Aorta (tissue), 5 donors: ENCODE measurements around the gene ETNK1. TPM values are rescaled to one million over a fixed set of nuclear protein-coding genes. Genes with fewer than 3 reads are reported as not detected.
"Not testable (repeated sequence)": the region's sequence is repeated elsewhere in the genome, so short reads cannot be mapped to it uniquely, and the experiment has no call there.

Source experiments
- ATAC-seq: fragments of 200-7000 bp; cut with Tn5 transposase; one replicate; pipeline ENCODE4 v1.9.1; 2022; ENCODE audit warnings: moderate library complexity; ENCODE audit not compliant: low FRiP score
- DNase-seq, 2 donors: peaks; one replicate each; pipeline ENCODE4 v3.0.0-alpha.2; 2020
- H3K27ac ChIP-seq, 2 donors: one replicate each; pipeline ENCODE4 v1.5.1; 2013; ENCODE audit warnings: low read length in 2 of 2, mild to moderate bottlenecking in 2 of 2, moderate library complexity in 2 of 2, control low read depth in 1 of 2, inconsistent platforms in 1 of 2, low read depth in 1 of 2
- H3K27me3 ChIP-seq, 2 donors: one replicate each; pipeline ENCODE4 v1.6.1; 2013; ENCODE audit warnings: control low read depth in 1 of 2, low read length in 1 of 2, mild to moderate bottlenecking in 1 of 2, moderate library complexity in 1 of 2; ENCODE audit not compliant: insufficient read depth in 2 of 2, control insufficient read depth in 1 of 2
- H3K36me3 ChIP-seq, 2 donors: one replicate each; pipeline ENCODE4 v1.6.1; 2013; ENCODE audit warnings: control low read depth in 1 of 2, low read length in 1 of 2, mild to moderate bottlenecking in 1 of 2; ENCODE audit not compliant: insufficient read depth in 2 of 2, control insufficient read depth in 1 of 2
- H3K4me1 ChIP-seq, 2 donors: one replicate each; pipeline ENCODE4 v1.6.1; 2013; ENCODE audit warnings: low read length in 2 of 2, control low read depth in 1 of 2, mild to moderate bottlenecking in 1 of 2, moderate library complexity in 1 of 2; ENCODE audit not compliant: insufficient read depth in 2 of 2, control insufficient read depth in 1 of 2
- H3K4me3 ChIP-seq, 2 donors: one replicate each; pipeline ENCODE4 v1.5.1; 2013; ENCODE audit warnings: low read length in 2 of 2, control low read depth in 1 of 2, mild to moderate bottlenecking in 1 of 2
- H3K9me3 ChIP-seq: one replicate; pipeline ENCODE4 v1.6.1; 2013; ENCODE audit warnings: mild to moderate bottlenecking, low read length; ENCODE audit not compliant: control insufficient read depth
- WGBS, 2 donors: extraction: QIAGEN DNeasy Blood & Tissue Kit; methylation state at CpG; one replicate each; pipeline ENCODE4 v1.1.7; 2013; 5-methylcytosine and 5-hydroxymethylcytosine counted together
- intact Hi-C, 2 donors: fragments of 100-400 bp; cut with DNase I; formaldehyde crosslinking; loops; one replicate each; pipeline versions ENCODE4 v1.14.2 to v1.15.0; 2022
- polyA plus RNA-seq, 2 donors: library from polyadenylated mRNA; stranded (reverse); fragments of 200-250 nt; gene quantifications; one replicate each; pipeline ENCODE4 v1.2.3, GENCODE V29; 2013
- total RNA-seq, 2 donors: library from RNA; stranded (reverse); fragmentation: NEBNext Ultra II Directional; extraction: Animal tissue kit (Norgen Biotek cat#: 25700); gene quantifications; one replicate each; pipeline ENCODE4 v1.2.1, GENCODE V29; 2021
- donor health status: healthy with polysubstance abuse.
- donor health status: Bipolar disorder and iron deficiency.
- donor health status: DM: no; HTN: no; CAD: no.
- donor health status: DM: no; HTN: no; CAD: no.
- donor health status: DM: yes; HTN: yes; CAD: no.

Gene ETNK1
- total and polyA plus RNA-seq, 4 donors, result 4.3 to 77.6 (median 42.0) TPM

DNA sequence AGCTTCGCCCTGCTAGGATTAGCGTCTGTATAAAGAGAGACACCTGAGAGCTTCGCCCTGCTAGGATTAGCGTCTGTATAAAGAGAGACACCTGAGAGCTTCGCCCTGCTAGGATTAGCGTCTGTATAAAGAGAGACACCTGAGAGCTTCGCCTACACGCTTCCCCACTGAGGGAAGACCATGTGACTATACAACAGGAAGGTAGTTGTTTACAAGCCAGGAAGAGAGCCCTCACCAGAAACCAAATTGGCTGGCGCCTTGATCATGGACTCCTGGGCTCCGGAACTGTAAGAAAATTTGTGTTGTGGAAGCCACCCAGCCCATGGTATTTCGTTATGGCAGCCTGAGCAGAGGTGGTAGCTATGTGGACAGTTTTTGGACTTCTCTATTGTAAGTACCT lies 74.7 kb downstream of the ETNK1 start:
- H3K36me3 ChIP-seq, H3K27ac ChIP-seq, intact Hi-C loops, H3K9me3 ChIP-seq, H3K4me3 ChIP-seq, H3K4me1 ChIP-seq, ATAC-seq, H3K27me3 ChIP-seq, DNase-seq: not testable (repeated sequence)
- WGBS, 2 donors, result 91 to 95% methylated on average over 7 to 10 of the region's 11 CpGs

DNA sequence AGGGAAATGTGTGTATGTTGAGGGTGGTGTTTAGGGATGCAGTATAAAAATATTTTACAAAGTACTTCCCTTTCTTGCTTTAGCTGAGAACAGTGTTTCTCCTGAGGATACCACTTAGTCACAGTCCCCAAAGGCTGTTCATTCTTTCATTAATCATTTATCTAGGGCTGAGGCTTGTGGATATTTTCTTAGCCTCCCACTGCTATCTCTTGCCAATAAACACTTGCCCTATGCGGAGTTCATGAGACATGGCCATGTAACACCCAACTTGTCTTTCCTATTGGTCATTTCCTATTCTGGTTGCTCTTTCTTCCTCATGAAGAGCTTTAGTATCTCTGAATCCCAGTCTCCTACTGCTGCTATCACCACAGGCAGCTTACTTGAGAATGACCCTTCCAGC lies 75.1 kb downstream of the ETNK1 start:
- 6 to 14% methylated on average over 1 of the region's 1 CpG for WGBS, 2 donors
- Histone ChIP-seq H3K9me3 (no peaks in the 10 kb centered on the region), H3K27ac (no peak overlapping the region), H3K36me3 (no peaks in the 10 kb centered on the region), H3K27me3 (no peaks in the 10 kb centered on the region), H3K4me3 (no peak overlapping the region), H3K4me1 (peaks cover 0 to 3% of the 10 kb centered on the region in 2 donors)
- ATAC-seq (no peak), DNase-seq (no peak)
- intact Hi-C loops, result no loop called here

DNA sequence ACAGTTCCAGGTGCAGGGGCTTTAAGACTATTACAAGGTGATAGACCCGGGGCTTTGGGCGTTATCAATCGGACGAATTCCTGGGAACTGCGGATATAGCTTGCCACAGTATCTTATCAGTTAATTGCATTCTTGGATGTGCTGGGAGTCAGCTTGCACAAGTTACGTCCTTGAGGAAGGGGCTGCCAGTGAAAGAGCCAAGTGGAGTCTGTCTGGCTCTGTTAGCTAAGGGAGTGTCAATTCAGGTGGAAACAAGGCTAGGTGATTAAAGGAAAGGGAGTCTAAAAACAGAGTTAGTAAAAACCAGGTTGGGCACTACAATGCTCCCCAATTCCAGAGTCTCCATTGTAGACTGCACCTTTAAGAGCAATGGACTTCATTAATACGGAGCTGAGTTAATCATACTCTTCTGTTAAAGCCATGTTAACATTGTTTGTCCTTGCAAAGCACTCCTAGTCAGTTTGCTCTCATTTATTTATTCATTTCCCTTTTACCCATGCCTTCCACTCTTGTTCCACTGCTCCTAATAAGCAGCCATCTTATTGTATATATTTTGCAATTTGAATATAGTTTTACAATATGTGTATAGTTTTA lies 76.3 kb downstream of the ETNK1 start:
- DNase-seq, H3K27me3 ChIP-seq, intact Hi-C loops, ATAC-seq, H3K27ac ChIP-seq, H3K36me3 ChIP-seq, H3K4me1 ChIP-seq, H3K9me3 ChIP-seq, H3K4me3 ChIP-seq: not testable (repeated sequence)
- WGBS, 2 donors, result 80 to 84% methylated on average over 3 of the region's 7 CpGs

DNA sequence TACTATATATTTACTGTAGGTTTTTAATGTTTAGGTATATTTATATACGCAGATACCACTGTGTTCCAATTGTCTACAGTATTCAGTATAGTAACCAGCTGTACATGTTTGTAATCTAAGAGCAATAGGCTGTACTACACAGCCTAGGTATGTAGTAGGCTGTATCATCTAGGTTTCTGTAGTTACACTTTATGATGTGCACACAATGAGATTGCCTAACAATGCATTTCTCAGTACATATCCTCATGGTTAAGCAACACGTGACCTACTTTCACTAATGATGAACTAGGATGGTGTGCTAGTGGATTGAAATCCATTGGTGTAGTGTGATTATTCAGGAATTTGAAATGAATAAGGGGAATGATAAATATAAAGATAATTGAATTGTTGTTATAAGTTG lies 77.7 kb downstream of the ETNK1 start:
- DNase-seq (no peak), ATAC-seq (no peak)
- WGBS, 2 donors, result 69 to 94% methylated on average over 2 of the region's 2 CpGs
- Histone ChIP-seq H3K9me3 (no peaks in the 10 kb centered on the region), H3K36me3 (no peaks in the 10 kb centered on the region), H3K27ac (no peak overlapping the region), H3K4me3 (no peak overlapping the region), H3K27me3 (no peaks in the 10 kb centered on the region), H3K4me1 (peaks cover 0 to 3% of the 10 kb centered on the region in 2 donors)
- intact Hi-C loops, result no loop called here

DNA sequence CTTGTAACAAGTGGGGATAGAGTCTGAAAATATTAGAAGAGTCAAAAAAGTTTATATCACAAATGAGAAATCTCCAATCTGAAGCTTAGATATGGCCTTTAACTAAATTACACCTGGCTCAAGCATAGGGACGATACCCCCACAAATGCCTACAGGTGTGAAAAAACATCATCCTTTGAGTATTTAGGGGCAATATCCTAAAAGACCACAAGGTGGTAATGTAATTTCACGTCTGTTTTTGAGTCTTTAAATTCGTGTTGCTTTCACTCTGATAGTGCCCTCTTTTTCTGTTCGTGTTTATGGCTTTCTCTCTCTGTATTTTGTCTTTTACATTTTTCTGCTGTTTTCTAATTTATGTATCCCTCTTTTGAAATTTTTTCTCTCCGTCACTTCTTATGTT lies 84.3 kb downstream of the ETNK1 start:
- Histone ChIP-seq H3K36me3 (no peaks in the 10 kb centered on the region), H3K4me3 (peak overlapping the region in 1 of 2 donors; percentile 34), H3K27ac (no peak overlapping the region), H3K4me1 (peaks cover 0 to 2% of the 10 kb centered on the region in 2 donors), H3K9me3 (no peaks in the 10 kb centered on the region), H3K27me3 (no peaks in the 10 kb centered on the region)
- ATAC-seq (peak; percentile 66), DNase-seq (no peak)
- intact Hi-C loops, result no loop called here
- 6 to 8% methylated on average over 5 of the region's 5 CpGs for WGBS, 2 donors

DNA sequence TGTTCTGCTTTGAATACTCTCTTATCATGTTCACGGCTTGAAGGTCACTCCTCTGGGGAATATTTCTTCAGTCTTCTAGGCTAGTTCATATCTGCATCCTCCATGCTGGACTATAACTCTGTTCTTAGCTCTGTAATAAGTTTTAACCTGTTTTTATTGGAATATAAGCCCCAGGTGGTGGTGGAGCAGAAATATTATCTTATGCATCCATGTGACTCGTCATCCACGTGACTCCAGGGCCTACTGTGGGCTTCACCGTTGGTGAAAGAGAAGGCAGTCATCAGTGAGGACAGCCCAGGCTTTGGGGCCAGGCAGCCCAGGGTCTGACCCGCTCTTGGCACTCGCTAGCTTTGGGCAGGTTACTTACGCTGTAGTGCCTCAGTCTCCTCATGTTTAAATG lies 87.1 kb downstream of the ETNK1 start:
- H3K4me1 ChIP-seq, result peaks cover 0 to 2% of the 10 kb centered on the region in 2 donors
- WGBS, 2 donors, result 86 to 91% methylated on average over 7 of the region's 7 CpGs
- intact Hi-C loops, result loop anchor here in 1 of 2 donors (10.0 kb wide), 2 partner anchors 143 to 483 kb away; no protein-coding TSS in a partner anchor
- no peak for DNase-seq
- no peaks in the 10 kb centered on the region for H3K9me3 ChIP-seq
- H3K27ac ChIP-seq, result no peak overlapping the region
- ATAC-seq, result no peak
- H3K36me3 ChIP-seq, result no peaks in the 10 kb centered on the region
- H3K4me3 ChIP-seq, result no peak overlapping the region
- no peaks in the 10 kb centered on the region for H3K27me3 ChIP-seq

DNA sequence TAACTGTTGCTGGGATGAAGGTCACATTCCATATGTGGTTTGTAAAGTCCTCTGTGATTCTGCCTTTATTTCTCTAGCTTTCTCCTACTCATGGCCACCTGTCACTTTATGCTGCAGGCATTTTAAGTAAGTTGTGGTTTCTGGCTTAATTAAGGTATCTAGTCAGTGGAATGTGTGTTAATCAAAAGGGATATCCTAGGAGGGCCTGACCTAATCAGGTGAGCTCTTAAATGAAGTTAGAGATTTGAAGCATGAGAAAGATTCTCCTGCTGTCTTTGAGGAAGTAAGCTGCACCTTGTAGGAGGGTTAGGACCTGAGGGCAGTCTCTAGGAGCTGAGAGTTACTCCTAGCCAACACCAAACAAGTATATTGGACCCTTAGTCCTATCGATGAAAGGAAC lies 90.3 kb downstream of the ETNK1 start:
- WGBS, 2 donors, result 92 to 100% methylated on average over 1 of the region's 1 CpG
- DNase-seq, result no peak
- ATAC-seq, result no peak
- Histone ChIP-seq H3K4me3 (no peak overlapping the region), H3K36me3 (no peaks in the 10 kb centered on the region), H3K27me3 (no peaks in the 10 kb centered on the region), H3K27ac (no peak overlapping the region), H3K9me3 (no peaks in the 10 kb centered on the region), H3K4me1 (peaks cover 0 to 2% of the 10 kb centered on the region in 2 donors)
- intact Hi-C loops, result loop anchor here in 1 of 2 donors (10.0 kb wide), 2 partner anchors 140 to 480 kb away; no protein-coding TSS in a partner anchor

DNA sequence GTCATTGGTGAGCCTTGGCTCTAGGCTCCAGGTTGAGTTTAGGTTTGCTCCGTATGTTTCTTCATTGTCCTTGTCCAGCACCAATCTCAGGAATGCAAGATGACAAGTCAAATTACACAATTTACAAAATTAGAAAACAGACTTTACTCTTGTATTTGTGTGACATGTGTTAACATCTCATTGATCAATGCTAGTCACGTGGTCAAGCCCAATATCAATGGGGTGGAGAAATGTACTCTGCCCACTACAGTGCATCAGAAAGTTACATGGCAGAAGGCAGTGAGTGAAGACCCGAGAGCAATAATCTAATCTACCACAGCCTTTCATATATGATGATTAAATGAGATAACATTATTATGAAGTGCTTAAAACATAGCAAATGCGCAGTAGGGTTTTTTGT lies 94.8 kb downstream of the ETNK1 start:
- intact Hi-C loops, result loop anchor here (10.0 kb wide), 3 partner anchors 65 to 475 kb away; no protein-coding TSS in a partner anchor
- H3K9me3 ChIP-seq, result no peaks in the 10 kb centered on the region
- ATAC-seq (no peak), DNase-seq (no peak)
- WGBS, 2 donors, result 95% methylated on average over 4 of the region's 4 CpGs
- H3K27me3 ChIP-seq, result no peaks in the 10 kb centered on the region
- no peak overlapping the region for H3K4me3 ChIP-seq
- H3K36me3 ChIP-seq, result no peaks in the 10 kb centered on the region
- no peak overlapping the region for H3K27ac ChIP-seq
- H3K4me1 ChIP-seq, result peaks cover 2 to 7% of the 10 kb centered on the region in 2 donors

DNA sequence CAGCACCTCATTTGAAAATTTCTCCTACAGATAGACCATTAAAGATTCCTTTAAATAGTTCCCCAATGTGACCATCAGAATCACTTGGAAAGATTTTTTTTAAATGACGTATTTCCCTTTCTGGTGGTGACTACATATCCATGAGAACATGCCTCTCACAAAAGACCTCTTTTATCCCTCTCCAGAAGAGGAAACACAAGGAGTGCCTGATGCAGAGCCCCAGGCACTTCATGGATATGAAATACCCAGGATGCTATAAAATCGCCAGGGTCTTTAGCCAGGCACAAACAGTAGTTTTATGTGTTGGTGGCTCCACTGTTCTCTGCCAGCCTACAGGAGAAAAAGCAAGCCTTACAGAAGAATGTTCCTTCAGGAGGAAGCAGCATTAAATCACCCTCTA lies 97.1 kb downstream of the ETNK1 start:
- H3K4me3 ChIP-seq, result no peak overlapping the region
- peak overlapping the region; percentile 38 to 57 for H3K27ac ChIP-seq
- H3K4me1 ChIP-seq, result peaks cover 2 to 7% of the 10 kb centered on the region in 2 donors
- H3K36me3 ChIP-seq, result no peaks in the 10 kb centered on the region
- intact Hi-C loops, result loop anchor here in 1 of 2 donors (10.0 kb wide), 1 partner anchor 63 kb away; no protein-coding TSS in a partner anchor
- DNase-seq, result no peak
- ATAC-seq, result no peak
- WGBS, 2 donors, result 85 to 88% methylated on average over 2 of the region's 2 CpGs
- H3K27me3 ChIP-seq, result no peaks in the 10 kb centered on the region
- H3K9me3 ChIP-seq, result no peaks in the 10 kb centered on the region
